Tibial nerve (tissue), 4 donors: Measurements from ENCODE around the gene UNC45B. TPM values are rescaled to one million over a fixed set of nuclear protein-coding genes. Genes with fewer than 3 reads are reported as not detected.

ENCODE experiments used
- DNase-seq, 2 donors: peaks; one replicate each; pipeline ENCODE4 v3.0.0-alpha.2; 2019; ENCODE audit warnings: low spot score in 2 of 2
- H3K27ac ChIP-seq, 4 donors: fragments of 200-600 bp; sonication (generic) in 3 of 4; one replicate each; pipeline ENCODE4 v1.5.1; 2017 to 2019; ENCODE audit warnings: mild to moderate bottlenecking in 1 of 4
- H3K27me3 ChIP-seq, 2 donors: fragments of 200-600 bp; sonication (generic) in 1 of 2; one replicate each; pipeline versions ENCODE4 v1.5.1 to v1.6.0; 2017 to 2019
- H3K36me3 ChIP-seq, 3 donors: fragments of 200-600 bp; sonication (generic); one replicate each; pipeline ENCODE4 v1.5.1; 2018 to 2019
- H3K4me1 ChIP-seq, 4 donors: fragments of 200-600 bp; sonication (generic) in 3 of 4; one replicate each; pipeline ENCODE4 v1.5.1; 2017 to 2019
- H3K4me3 ChIP-seq, 4 donors: fragments of 200-600 bp; sonication (generic) in 3 of 4; one replicate each; pipeline ENCODE4 v1.5.1; 2017 to 2019; ENCODE audit warnings: mild to moderate bottlenecking in 1 of 4, moderate library complexity in 1 of 4
- H3K9me3 ChIP-seq, 4 donors: fragments of 200-600 bp; sonication (generic) in 3 of 4; one replicate each; pipeline ENCODE4 v1.5.1; 2017 to 2019
- CTCF ChIP-seq, 5 experiments: fragments of 200-600 bp in 3 of 5; fragments of 450-650 bp in 2 of 5; sonication (generic) in 3 of 5; IDR thresholded peaks; one replicate each; pipeline ENCODE4 v1.5.1; 2016 to 2019; ENCODE audit warnings: antibody characterized with exemption in 5 of 5, mild to moderate bottlenecking in 3 of 5, moderate library complexity in 2 of 5
- EP300 ChIP-seq, 2 donors: sonication (generic); formaldehyde crosslinking; IDR thresholded peaks; one replicate each; pipeline ENCODE4 v1.6.1; 2017; ENCODE audit warnings: antibody characterized with exemption in 2 of 2, mild to moderate bottlenecking in 1 of 2
- POLR2A ChIP-seq, 2 donors: fragments of 450-650 bp; IDR thresholded peaks; one replicate each; pipeline ENCODE4 v1.6.1; 2017; ENCODE audit warnings: antibody characterized with exemption in 2 of 2, mild to moderate bottlenecking in 2 of 2, moderate library complexity in 2 of 2
- WGBS, 2 donors: methylation state at CpG; one replicate each; pipeline ENCODE4 v1.1.5; 2018; 5-methylcytosine and 5-hydroxymethylcytosine counted together
- total RNA-seq, 4 donors: library from RNA; depleted of rRNA; stranded (reverse); fragments of >200 nt; gene quantifications; one replicate each; pipeline ENCODE4 v1.1.0, GENCODE V29; 2016

The UNC45B gene
- total RNA-seq, 4 donors from 2014 or later: not detected

- no peak for TF ChIP-seq EP300 (IDR thresholded peaks at IDR 0.05)
- no peak for TF ChIP-seq CTCF (IDR thresholded peaks at IDR 0.05)
- TF ChIP-seq POLR2A (IDR thresholded peaks at IDR 0.05): no peak
- no peaks in the 10 kb centered on the region for H3K4me1 ChIP-seq
- WGBS, 2 donors: 62 to 67% methylated on average over 5 of the region's 5 CpGs
- H3K27ac ChIP-seq: no peak overlapping the region
- no peaks in the 10 kb centered on the region for H3K27me3 ChIP-seq
- DNase-seq: no peak
- no peaks in the 10 kb centered on the region for H3K9me3 ChIP-seq
- no peaks in the 10 kb centered on the region for H3K36me3 ChIP-seq
- no peak overlapping the region for H3K4me3 ChIP-seq
These were observed 69.5 kb downstream of the UNC45B start for GRCh38 chr17:35217107-35217506.

- 46 to 52% methylated on average over 2 of the region's 2 CpGs for WGBS, 2 donors
- Histone ChIP-seq H3K4me1 (no peaks in the 10 kb centered on the region), H3K27ac (no peak overlapping the region), H3K36me3 (no peaks in the 10 kb centered on the region), H3K27me3 (no peaks in the 10 kb centered on the region), H3K9me3 (peaks cover 0 to 10% (median 0%) of the 10 kb centered on the region in 4 donors), H3K4me3 (no peak overlapping the region)
- no peak for DNase-seq
- TF ChIP-seq POLR2A (IDR thresholded peaks at IDR 0.05) (no peak), CTCF (IDR thresholded peaks at IDR 0.05) (no peak), EP300 (IDR thresholded peaks at IDR 0.05) (no peak)
These were observed 71.3 kb downstream of the UNC45B start for GRCh38 chr17:35218915-35219314.

GRCh38 chr17:35222452-35222851 lies 74.8 kb downstream of the UNC45B start:
- DNase-seq: no peak
- Histone ChIP-seq H3K4me1 (no peaks in the 10 kb centered on the region), H3K4me3 (no peak overlapping the region), H3K27me3 (no peaks in the 10 kb centered on the region), H3K36me3 (no peaks in the 10 kb centered on the region), H3K9me3 (peaks cover 0 to 10% (median 0%) of the 10 kb centered on the region in 4 donors), H3K27ac (no peak overlapping the region)
- WGBS, 2 donors: 93 to 100% methylated on average over 2 of the region's 2 CpGs
- TF ChIP-seq POLR2A (IDR thresholded peaks at IDR 0.05): no peak
- TF ChIP-seq EP300 (IDR thresholded peaks at IDR 0.05): no peak
- TF ChIP-seq CTCF (IDR thresholded peaks at IDR 0.05): no peak

- no peaks in the 10 kb centered on the region for H3K4me1 ChIP-seq
- H3K27ac ChIP-seq: no peak overlapping the region
- peaks cover 0 to 10% (median 0%) of the 10 kb centered on the region in 4 donors for H3K9me3 ChIP-seq
- H3K4me3 ChIP-seq: no peak overlapping the region
- 6 to 8% methylated on average over 1 of the region's 1 CpG for WGBS, 2 donors
- DNase-seq: no peak
- TF ChIP-seq POLR2A (IDR thresholded peaks at IDR 0.05) (no peak), CTCF (IDR thresholded peaks at IDR 0.05) (no peak), EP300 (IDR thresholded peaks at IDR 0.05) (no peak)
- no peaks in the 10 kb centered on the region for H3K36me3 ChIP-seq
- H3K27me3 ChIP-seq: no peaks in the 10 kb centered on the region
These were observed 76.8 kb downstream of the UNC45B start for GRCh38 chr17:35224436-35224835.

- no peak overlapping the region for H3K4me3 ChIP-seq
- TF ChIP-seq CTCF (IDR thresholded peaks at IDR 0.05) (no peak), EP300 (IDR thresholded peaks at IDR 0.05) (no peak), POLR2A (IDR thresholded peaks at IDR 0.05) (no peak)
- peaks cover 0 to 5% (median 0%) of the 10 kb centered on the region in 4 donors for H3K9me3 ChIP-seq
- no peaks in the 10 kb centered on the region for H3K36me3 ChIP-seq
- 90 to 93% methylated on average over 2 of the region's 2 CpGs for WGBS, 2 donors
- no peak for DNase-seq
- no peaks in the 10 kb centered on the region for H3K27me3 ChIP-seq
- H3K4me1 ChIP-seq: no peaks in the 10 kb centered on the region
- H3K27ac ChIP-seq: no peak overlapping the region
These were observed 79.9 kb downstream of the UNC45B start for GRCh38 chr17:35227546-35227945.
